Mesothelial cell of epicardium (in vitro differentiated cells): ENCODE data around the gene CAPNS1. TPM values are rescaled to one million over a fixed set of nuclear protein-coding genes. Genes with fewer than 3 reads are reported as not detected.
"Not testable (repeated sequence)": the region's sequence is repeated elsewhere in the genome, so short reads cannot be mapped to it uniquely, and the experiment has no call there.

Experiments used
- DNase-seq, 2 experiments: peaks; one replicate each; pipeline ENCODE4 v3.0.0; 2021; ENCODE audit warnings: low spot score in 2 of 2; ENCODE audit not compliant: unreplicated experiment in 2 of 2
- H3K27ac Mint-ChIP-seq: 2 replicates; pipeline ENCODE4 v1.8.0; 2021; ENCODE audit warnings: mixed read lengths
- H3K27me3 Mint-ChIP-seq: 2 replicates; pipeline ENCODE4 v1.8.0; 2021; ENCODE audit warnings: low read depth, mixed read lengths
- H3K36me3 Mint-ChIP-seq: 2 replicates; pipeline ENCODE4 v1.8.0; 2021; ENCODE audit warnings: mixed read lengths
- H3K4me1 Mint-ChIP-seq: 2 replicates; pipeline ENCODE4 v1.8.0; 2021; ENCODE audit warnings: mixed read lengths
- H3K4me3 Mint-ChIP-seq: 2 replicates; pipeline ENCODE4 v1.8.0; 2021; ENCODE audit warnings: mild to moderate bottlenecking, moderate library complexity, mixed read lengths
- H3K9me3 Mint-ChIP-seq: 2 replicates; pipeline ENCODE4 v1.8.0; 2021; ENCODE audit warnings: mixed read lengths
- CTCF ChIP-seq: fragments of 200-600 bp; sonication (generic); IDR thresholded peaks from one replicate; pipeline ENCODE4 v1.5.0; 2021; ENCODE audit warnings: antibody characterized with exemption; ENCODE audit not compliant: unreplicated experiment
- total RNA-seq: library from RNA; stranded (reverse); gene quantifications from 3 replicates; pipeline ENCODE4 v1.2.1, GENCODE V29; 2021

CAPNS1 gene
- total RNA-seq, 1 donor from 2014 or later = 425 TPM

- H3K4me3 Mint-ChIP-seq = no peak overlapping the region
- H3K9me3 Mint-ChIP-seq = no peaks in the 10 kb centered on the region
- no peak for TF ChIP-seq CTCF
- no peak for DNase-seq
- H3K36me3 Mint-ChIP-seq = peaks cover 11% of the 10 kb centered on the region
- peaks cover 2% of the 10 kb centered on the region for H3K4me1 Mint-ChIP-seq
- H3K27ac Mint-ChIP-seq = no peak overlapping the region
- H3K27me3 Mint-ChIP-seq = no peaks in the 10 kb centered on the region
Observed at GRCh38 chr19:36125557-36125956, 14.3 kb upstream of the CAPNS1 start.

- H3K27ac Mint-ChIP-seq = peak overlapping the region; percentile 97
Observed at GRCh38 chr19:36128392-36128736, 11.5 kb upstream of the CAPNS1 start.

GRCh38 chr19:36131221-36131620 is 8.6 kb upstream of the CAPNS1 start:
- not testable (repeated sequence) for H3K27me3 Mint-ChIP-seq, H3K27ac Mint-ChIP-seq, DNase-seq, H3K36me3 Mint-ChIP-seq, H3K9me3 Mint-ChIP-seq, H3K4me3 Mint-ChIP-seq
- H3K4me1 Mint-ChIP-seq = peaks cover 11% of the 10 kb centered on the region

More at GRCh38 chr19:36128392-36128736, 11.5 kb upstream of the CAPNS1 start:
- Mint-ChIP-seq H3K36me3 (peaks cover 8% of the 10 kb centered on the region), H3K27me3 (no peaks in the 10 kb centered on the region), H3K9me3 (no peaks in the 10 kb centered on the region), H3K4me3 (peak overlapping the region; percentile 75), H3K4me1 (peaks cover 11% of the 10 kb centered on the region)
- no peak for DNase-seq
- TF ChIP-seq CTCF = no peak

GRCh38 chr19:36134867-36135266 is 5.0 kb upstream of the CAPNS1 start:
- H3K27me3 Mint-ChIP-seq, H3K27ac Mint-ChIP-seq, H3K36me3 Mint-ChIP-seq, DNase-seq, H3K9me3 Mint-ChIP-seq, H3K4me3 Mint-ChIP-seq: not testable (repeated sequence)
- peaks cover 16% of the 10 kb centered on the region for H3K4me1 Mint-ChIP-seq

- H3K27ac Mint-ChIP-seq = peak overlapping the region; percentile 57
- H3K9me3 Mint-ChIP-seq = no peaks in the 10 kb centered on the region
- TF ChIP-seq CTCF = no peak
- DNase-seq = no peak
- H3K36me3 Mint-ChIP-seq = peaks cover 9% of the 10 kb centered on the region
- H3K27me3 Mint-ChIP-seq = no peaks in the 10 kb centered on the region
- H3K4me3 Mint-ChIP-seq = no peak overlapping the region
- H3K4me1 Mint-ChIP-seq = peaks cover 19% of the 10 kb centered on the region
Observed at GRCh38 chr19:36136964-36137686, 2.7 kb upstream of the CAPNS1 start.

GRCh38 chr19:36139120-36139472 is 770 bp upstream of the CAPNS1 start:
- H3K27me3 Mint-ChIP-seq = no peaks in the 10 kb centered on the region
- no peak for TF ChIP-seq CTCF

More at GRCh38 chr19:36139120-36139472, 770 bp upstream of the CAPNS1 start:
- peak overlapping the region; percentile 99 for H3K27ac Mint-ChIP-seq
- peak overlapping the region; percentile 98 for H3K4me3 Mint-ChIP-seq
- no peaks in the 10 kb centered on the region for H3K9me3 Mint-ChIP-seq
- H3K4me1 Mint-ChIP-seq = peaks cover 16% of the 10 kb centered on the region
- DNase-seq = no peak
- peaks cover 18% of the 10 kb centered on the region for H3K36me3 Mint-ChIP-seq
